ENCODE results near the gene HEXIM1.
"Not testable (repeated sequence)": the region's sequence is repeated elsewhere in the genome, so short reads cannot be mapped to it uniquely, and the experiment has no call there.

DNA sequence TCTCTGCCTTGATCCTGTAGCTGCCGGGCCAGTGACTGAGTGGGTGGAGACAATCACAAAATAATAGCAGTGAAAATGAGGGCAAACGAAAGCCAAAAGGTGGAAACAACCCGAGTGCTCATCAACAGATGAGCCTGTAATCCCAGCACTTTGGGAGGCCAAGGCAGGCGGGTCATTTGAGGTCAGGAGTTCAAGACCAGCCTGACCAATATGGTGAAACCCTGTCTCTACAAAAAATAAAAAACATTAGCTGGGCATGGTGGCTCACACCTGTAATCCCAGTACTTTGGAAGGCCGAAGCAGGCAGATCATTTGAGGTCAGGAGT lies 23.5 kb upstream of the HEXIM1 start:
- TF ChIP-seq, protein P1, sequence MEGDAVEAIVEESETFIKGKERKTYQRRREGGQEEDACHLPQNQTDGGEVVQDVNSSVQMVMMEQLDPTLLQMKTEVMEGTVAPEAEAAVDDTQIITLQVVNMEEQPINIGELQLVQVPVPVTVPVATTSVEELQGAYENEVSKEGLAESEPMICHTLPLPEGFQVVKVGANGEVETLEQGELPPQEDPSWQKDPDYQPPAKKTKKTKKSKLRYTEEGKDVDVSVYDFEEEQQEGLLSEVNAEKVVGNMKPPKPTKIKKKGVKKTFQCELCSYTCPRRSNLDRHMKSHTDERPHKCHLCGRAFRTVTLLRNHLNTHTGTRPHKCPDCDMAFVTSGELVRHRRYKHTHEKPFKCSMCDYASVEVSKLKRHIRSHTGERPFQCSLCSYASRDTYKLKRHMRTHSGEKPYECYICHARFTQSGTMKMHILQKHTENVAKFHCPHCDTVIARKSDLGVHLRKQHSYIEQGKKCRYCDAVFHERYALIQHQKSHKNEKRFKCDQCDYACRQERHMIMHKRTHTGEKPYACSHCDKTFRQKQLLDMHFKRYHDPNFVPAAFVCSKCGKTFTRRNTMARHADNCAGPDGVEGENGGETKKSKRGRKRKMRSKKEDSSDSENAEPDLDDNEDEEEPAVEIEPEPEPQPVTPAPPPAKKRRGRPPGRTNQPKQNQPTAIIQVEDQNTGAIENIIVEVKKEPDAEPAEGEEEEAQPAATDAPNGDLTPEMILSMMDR (IDR thresholded peaks at IDR 0.05) = not testable (repeated sequence)
- TF ChIP-seq EP300, POLR2A (IDR thresholded peaks at IDR 0.05): not testable (repeated sequence)
